Cortex of kidney (tissue), 1 donor: ENCODE results near the gene ATP9A.
"Not testable (repeated sequence)": the region's sequence is repeated elsewhere in the genome, so short reads cannot be mapped to it uniquely, and the experiment has no call there.

Experiments used
- DNase-seq: peaks from one replicate; lab custom pipeline; 2025; lab: John Stamatoyannopoulos, UW

The ATP9A gene

GRCh38 chr20:51750770-51751388, 17.3 kb downstream of the ATP9A start:
- DNase-seq: no peak

GRCh38 chr20:51750037-51750769, 18.0 kb downstream of the ATP9A start:
- DNase-seq: no peak

GRCh38 chr20:51749674-51750036, 18.5 kb downstream of the ATP9A start:
- no peak for DNase-seq

- DNase-seq: no peak
Observed at GRCh38 chr20:51747182-51747911, 20.8 kb downstream of the ATP9A start.

- no peak for DNase-seq
Observed at GRCh38 chr20:51745804-51746203, 22.4 kb downstream of the ATP9A start.

GRCh38 chr20:51740838-51741237, 27.4 kb downstream of the ATP9A start:
- no peak for DNase-seq

- not testable (repeated sequence) for DNase-seq
Observed at GRCh38 chr20:51740308-51740707, 27.9 kb downstream of the ATP9A start.

GRCh38 chr20:51739722-51740249, 28.4 kb downstream of the ATP9A start:
- DNase-seq: no peak

GRCh38 chr20:51738877-51739447, 29.2 kb downstream of the ATP9A start:
- no peak for DNase-seq

- not testable (repeated sequence) for DNase-seq
Observed at GRCh38 chr20:51738261-51738660, 29.9 kb downstream of the ATP9A start.

- no peak for DNase-seq
Observed at GRCh38 chr20:51736947-51737346, 31.2 kb downstream of the ATP9A start.

- no peak for DNase-seq
Observed at GRCh38 chr20:51735728-51736600, 32.2 kb downstream of the ATP9A start.

GRCh38 chr20:51734876-51735720, 33.1 kb downstream of the ATP9A start:
- DNase-seq: no peak

- no peak for DNase-seq
Observed at GRCh38 chr20:51733070-51733469, 35.1 kb downstream of the ATP9A start.

GRCh38 chr20:51732096-51732791, 35.9 kb downstream of the ATP9A start:
- DNase-seq: no peak

- no peak for DNase-seq
Observed at GRCh38 chr20:51731731-51732095, 36.5 kb downstream of the ATP9A start.

- no peak for DNase-seq
Observed at GRCh38 chr20:51729771-51730170, 38.4 kb downstream of the ATP9A start.

- DNase-seq: no peak
Observed at GRCh38 chr20:51728737-51729136, 39.5 kb downstream of the ATP9A start.

- no peak for DNase-seq
Observed at GRCh38 chr20:51727872-51728271, 40.3 kb downstream of the ATP9A start.

- DNase-seq: no peak
Observed at GRCh38 chr20:51725584-51726176, 42.5 kb downstream of the ATP9A start.
